ENCODE results near the gene ZFTA. TPM values are rescaled to one million over a fixed set of nuclear protein-coding genes. Genes with fewer than 3 reads are reported as not detected.

ZFTA gene
- total RNA-seq, 1 experiment from 2014 or later, result 7.3 TPM

GRCh38 chr11:63762654-63763495, 5.7 kb downstream of the ZFTA start:
- DNase-seq (ENCODE audit: low read depth, low spot score), result no peak

DNA sequence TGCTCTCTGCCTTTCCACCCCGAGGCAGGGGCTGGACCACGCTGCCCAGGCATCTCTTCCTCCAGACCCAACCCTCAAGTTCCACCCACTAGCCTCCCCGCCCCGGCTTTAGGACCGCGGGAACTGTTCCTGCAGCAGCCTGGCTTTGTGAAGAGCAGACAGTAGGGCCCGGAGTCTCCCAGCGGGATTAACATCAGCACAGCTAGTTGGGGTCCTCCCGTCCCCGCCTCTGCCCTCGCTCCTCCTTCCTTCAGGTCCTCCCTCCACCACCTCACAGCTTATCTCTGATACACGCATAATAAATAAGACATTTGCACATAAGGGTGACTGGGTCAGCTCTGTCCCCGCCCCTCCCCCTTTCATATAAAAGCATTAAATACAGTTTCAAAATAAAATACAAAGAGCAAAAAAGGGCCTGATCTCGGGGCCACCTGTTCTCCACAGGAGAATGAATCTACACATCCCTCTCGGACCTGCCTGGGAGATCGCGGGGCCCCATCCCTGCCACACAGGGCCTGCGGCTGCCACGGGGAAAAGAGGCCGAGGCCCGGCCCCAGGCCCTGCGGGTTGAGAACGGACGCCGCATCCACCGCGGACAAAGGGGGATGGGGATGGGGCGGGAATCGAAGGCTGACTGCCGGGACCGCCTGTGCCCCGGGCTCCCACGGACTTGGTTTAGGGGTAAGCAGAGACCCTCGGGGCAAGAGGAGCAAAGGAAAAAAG, 6.5 kb downstream of the ZFTA start:
- in situ Hi-C loops (cut with HindIII; ENCODE audit: low pct_unique_long_range_greater_than_20kb, low sequenced_read_pairs), result no loop called here
- DNase-seq (ENCODE audit: low read depth, low spot score), result no peak

More at GRCh38 chr11:63762654-63763495, 5.7 kb downstream of the ZFTA start:
- in situ Hi-C loops (cut with HindIII; ENCODE audit: low pct_unique_long_range_greater_than_20kb, low sequenced_read_pairs), result no loop called here

DNA sequence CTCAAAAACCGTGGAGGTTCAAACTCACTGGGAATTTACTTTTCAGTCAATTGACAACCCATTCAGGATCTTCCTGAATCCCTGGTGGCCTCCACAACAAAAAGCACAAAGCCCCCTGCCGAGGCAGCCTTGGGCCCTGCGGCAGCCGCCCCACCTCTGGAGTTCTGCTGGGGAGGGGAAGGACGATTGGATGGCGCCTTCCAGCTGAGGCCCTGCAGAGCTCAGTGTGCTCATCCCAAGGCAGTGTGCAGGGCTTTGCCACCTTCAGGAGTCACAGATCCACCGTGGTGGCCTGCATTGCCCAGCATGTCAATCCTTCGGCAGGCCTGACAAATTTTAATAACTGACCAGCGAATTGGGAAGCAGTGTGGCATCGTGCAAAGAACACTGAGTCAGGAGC, 7.4 kb downstream of the ZFTA start:
- in situ Hi-C loops (cut with HindIII; ENCODE audit: low pct_unique_long_range_greater_than_20kb, low sequenced_read_pairs), result no loop called here
- DNase-seq (ENCODE audit: low read depth, low spot score), result no peak

- DNase-seq (ENCODE audit: low read depth, low spot score), result no peak
- in situ Hi-C loops (cut with HindIII; ENCODE audit: low pct_unique_long_range_greater_than_20kb, low sequenced_read_pairs), result no loop called here
These were observed 8.0 kb downstream of the ZFTA start for GRCh38 chr11:63760487-63761079.

DNA sequence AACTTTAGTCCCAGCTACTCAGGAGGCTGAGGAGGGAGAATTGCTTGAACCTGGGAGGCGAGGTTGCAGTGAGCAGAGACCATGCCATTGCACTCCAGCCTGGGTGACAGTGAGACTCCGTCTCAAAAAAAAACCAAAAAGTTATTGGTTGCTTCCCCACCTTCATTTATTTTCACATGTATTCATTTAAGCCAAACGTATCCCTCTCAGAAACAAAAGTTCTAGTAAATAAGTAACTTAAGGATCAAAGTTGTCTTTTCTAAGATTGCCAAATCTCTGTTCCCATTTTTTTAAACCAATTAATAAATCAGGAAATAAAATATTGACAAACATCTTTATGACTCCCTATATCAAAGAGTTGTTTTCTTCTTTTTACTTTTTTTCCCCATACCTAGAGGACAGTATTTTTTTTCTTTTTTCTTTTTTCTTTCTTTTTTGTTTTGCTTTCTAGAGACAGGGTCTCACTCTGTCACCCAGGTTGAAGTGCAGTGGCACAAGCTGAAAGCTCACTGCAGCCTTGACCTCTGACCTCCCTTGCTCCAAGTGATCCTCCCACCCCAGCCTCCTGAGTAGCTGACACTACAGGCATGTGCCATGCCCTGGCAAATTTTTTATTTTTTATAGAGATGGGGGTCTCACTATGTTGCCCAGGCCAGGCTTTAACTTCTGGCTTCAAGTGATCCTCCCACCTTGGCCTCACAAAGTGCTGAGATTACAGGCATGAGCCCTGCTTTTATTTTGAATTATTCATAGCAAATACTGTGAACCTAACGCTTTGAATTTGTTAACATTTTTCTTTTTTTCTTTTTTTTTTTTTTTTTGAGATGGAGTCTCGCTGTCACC, 11.4 kb downstream of the ZFTA start:
- in situ Hi-C loops (cut with HindIII; ENCODE audit: low pct_unique_long_range_greater_than_20kb, low sequenced_read_pairs), result no loop called here

DNA sequence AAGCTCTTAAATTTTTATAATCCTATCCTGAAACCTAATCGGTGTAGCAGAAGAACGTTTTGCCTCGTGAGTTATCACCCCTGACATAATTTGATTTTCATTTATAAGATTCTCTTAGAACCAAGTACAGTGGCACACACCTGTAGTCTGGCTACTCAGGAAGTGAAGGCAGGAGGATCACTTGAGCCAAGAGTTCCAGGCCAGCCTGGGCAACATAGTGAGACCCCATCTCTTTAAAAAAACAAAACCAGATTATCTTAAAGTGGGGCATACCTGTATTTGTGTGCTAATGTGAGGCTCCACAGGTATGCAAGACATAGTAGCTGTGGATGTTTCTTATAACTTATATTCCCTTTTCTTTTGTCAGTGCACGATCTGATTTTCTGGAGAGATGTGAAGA, 19.0 kb downstream of the ZFTA start:
- in situ Hi-C loops (cut with HindIII; ENCODE audit: low pct_unique_long_range_greater_than_20kb, low sequenced_read_pairs), result no loop called here
- DNase-seq (ENCODE audit: low read depth, low spot score), result no peak

More for the DNA sequence above, 11.4 kb downstream of the ZFTA start:
- DNase-seq (ENCODE audit: low read depth, low spot score), result no peak

DNA sequence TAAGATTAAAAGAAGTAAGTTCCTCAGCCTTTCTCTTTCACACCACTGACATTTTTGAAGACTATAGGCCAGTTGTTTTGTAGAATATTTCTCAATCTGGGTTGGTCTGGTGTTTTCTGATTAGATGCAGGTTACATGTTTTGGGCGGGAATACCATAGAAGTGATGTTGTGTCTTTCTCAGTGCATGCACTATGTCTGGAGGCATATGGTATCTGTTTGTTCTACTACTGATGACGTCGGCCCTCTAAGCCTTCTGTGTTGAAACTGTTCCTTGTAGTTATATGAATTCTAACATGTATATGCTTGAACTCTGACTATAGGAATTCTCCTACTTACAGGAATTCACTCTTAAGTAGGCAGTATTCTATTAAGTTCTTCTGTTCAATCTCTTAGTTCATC, 21.6 kb downstream of the ZFTA start:
- in situ Hi-C loops (cut with HindIII; ENCODE audit: low pct_unique_long_range_greater_than_20kb, low sequenced_read_pairs), result no loop called here
- no peak for DNase-seq (ENCODE audit: low read depth, low spot score)

DNA sequence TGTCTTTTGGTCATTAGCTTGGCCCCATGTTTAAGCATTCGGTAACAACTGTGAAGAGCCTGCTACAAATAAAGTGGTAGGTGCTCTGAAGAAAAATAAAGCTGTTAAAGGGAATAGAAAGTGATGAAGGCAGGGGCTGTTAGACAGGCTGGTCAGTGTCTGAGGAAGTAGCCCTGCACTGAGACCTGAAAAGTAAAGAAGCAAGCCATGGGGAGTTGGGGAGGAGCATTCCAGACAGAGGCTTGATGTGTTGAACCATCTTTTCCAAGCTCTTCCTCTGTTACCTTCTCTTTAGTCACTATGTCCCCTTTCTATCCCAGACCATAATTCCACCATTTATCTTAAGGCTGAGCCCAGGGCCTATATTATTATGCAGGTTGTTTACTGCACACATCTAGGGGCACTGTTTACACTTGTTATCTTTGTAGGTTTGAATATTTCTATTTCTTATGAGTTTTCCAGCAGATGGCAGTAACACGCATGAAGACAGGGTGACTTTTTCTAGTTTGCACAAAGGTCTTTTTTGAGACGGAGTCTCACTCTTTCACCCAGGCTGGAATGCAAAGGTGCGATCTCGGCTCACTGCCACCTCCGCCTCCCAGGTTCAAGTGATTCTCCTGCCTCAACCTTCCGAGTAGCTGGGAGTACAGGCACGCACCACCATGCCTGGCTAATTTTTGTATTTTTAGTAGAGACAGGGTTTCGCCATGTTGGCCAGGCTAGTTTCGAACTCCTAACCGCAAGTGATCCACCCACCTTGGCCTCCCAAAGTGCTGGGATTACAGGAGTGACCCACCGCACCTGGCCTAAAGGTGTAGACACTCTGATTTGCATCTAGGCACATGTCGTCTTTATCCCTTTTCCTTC, 23.0 kb downstream of the ZFTA start:
- in situ Hi-C loops (cut with HindIII; ENCODE audit: low pct_unique_long_range_greater_than_20kb, low sequenced_read_pairs), result no loop called here

GRCh38 chr11:63738720-63739360, 29.7 kb downstream of the ZFTA start:
- in situ Hi-C loops (cut with HindIII; ENCODE audit: low pct_unique_long_range_greater_than_20kb, low sequenced_read_pairs), result no loop called here
- DNase-seq (ENCODE audit: low read depth, low spot score), result peak; percentile 73

More for the DNA sequence above, 23.0 kb downstream of the ZFTA start:
- DNase-seq (ENCODE audit: low read depth, low spot score), result peak; percentile 47

- DNase-seq (ENCODE audit: low read depth, low spot score), result peak; percentile 71
- in situ Hi-C loops (cut with HindIII; ENCODE audit: low pct_unique_long_range_greater_than_20kb, low sequenced_read_pairs), result no loop called here
These were observed 30.9 kb downstream of the ZFTA start for GRCh38 chr11:63737718-63738117.

- in situ Hi-C loops (cut with HindIII; ENCODE audit: low pct_unique_long_range_greater_than_20kb, low sequenced_read_pairs), result no loop called here
- no peak for DNase-seq (ENCODE audit: low read depth, low spot score)
These were observed 31.7 kb downstream of the ZFTA start for GRCh38 chr11:63736864-63737263.

DNA sequence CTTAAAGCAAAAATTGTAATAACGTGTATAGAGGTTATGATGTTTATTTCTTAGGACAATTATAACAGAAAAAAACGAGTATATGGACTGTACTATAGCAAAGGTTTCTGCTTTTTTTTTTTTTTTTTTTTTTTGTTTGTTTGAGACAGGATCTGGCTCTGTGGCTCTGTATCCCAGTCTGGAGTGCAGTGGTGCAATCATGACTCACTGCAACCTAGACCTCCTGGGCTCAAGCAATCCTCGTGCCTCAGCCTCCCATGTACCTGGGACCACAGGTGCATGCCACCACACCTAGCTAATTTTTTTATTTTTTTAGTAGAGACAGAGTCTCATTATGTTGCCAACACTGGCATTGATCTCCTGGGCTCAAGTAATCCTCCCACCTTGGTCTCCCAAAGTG, 39.2 kb downstream of the ZFTA start:
- no peak for DNase-seq (ENCODE audit: low read depth, low spot score)
- in situ Hi-C loops (cut with HindIII; ENCODE audit: low pct_unique_long_range_greater_than_20kb, low sequenced_read_pairs), result no loop called here

DNA sequence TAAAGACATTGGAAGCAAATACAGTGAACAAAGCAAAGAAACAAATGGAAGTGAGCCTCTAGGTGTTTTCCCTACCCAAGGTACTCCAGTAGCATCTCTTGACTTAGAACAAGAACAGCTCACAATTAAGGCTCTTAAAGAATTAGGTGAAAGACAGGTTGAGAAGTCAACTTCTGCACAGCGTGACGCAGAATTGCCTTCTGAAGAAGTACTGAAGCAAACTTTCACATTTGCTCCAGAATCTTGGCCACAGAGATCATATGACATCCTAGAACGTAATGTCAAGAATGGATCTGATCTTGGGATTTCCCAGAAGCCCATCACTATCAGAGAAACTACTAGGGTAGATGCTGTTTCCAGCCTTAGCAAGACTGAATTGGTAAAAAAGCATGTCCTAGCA, 48.0 kb downstream of the ZFTA start:
- in situ Hi-C loops (cut with HindIII; ENCODE audit: low pct_unique_long_range_greater_than_20kb, low sequenced_read_pairs), result no loop called here

GRCh38 chr11:63719987-63720386, 48.6 kb downstream of the ZFTA start:
- no peak for DNase-seq (ENCODE audit: low read depth, low spot score)
- in situ Hi-C loops (cut with HindIII; ENCODE audit: low pct_unique_long_range_greater_than_20kb, low sequenced_read_pairs), result no loop called here

More for the DNA sequence above, 48.0 kb downstream of the ZFTA start:
- DNase-seq (ENCODE audit: low read depth, low spot score), result no peak

- no peak for DNase-seq (ENCODE audit: low read depth, low spot score)
- in situ Hi-C loops (cut with HindIII; ENCODE audit: low pct_unique_long_range_greater_than_20kb, low sequenced_read_pairs), result no loop called here
These were observed 49.6 kb downstream of the ZFTA start for GRCh38 chr11:63719001-63719400.

Data from SK-MEL-5 (cell line).